Gastrocnemius medialis (tissue), 4 donors: ENCODE data around the gene CD276.

Source experiments
- CTCF ChIP-seq, 5 experiments: fragments of 450-650 bp in 3 of 5; fragments of 200-600 bp in 2 of 5; sonication (generic) in 2 of 5; IDR thresholded peaks in 4 of 5; conservative IDR thresholded peaks in 1 of 5; 1 replicate in 4 of 5; 2 replicates in 1 of 5; pipeline ENCODE4 v1.5.1; 2016 to 2019; ENCODE audit warnings: antibody characterized with exemption in 5 of 5, mild to moderate bottlenecking in 3 of 5, moderate library complexity in 3 of 5
- POLR2A ChIP-seq, 2 donors: fragments of 450-650 bp; IDR thresholded peaks; one replicate each; pipeline ENCODE4 v1.6.1; 2017; ENCODE audit warnings: antibody characterized with exemption in 2 of 2, mild to moderate bottlenecking in 2 of 2, moderate library complexity in 2 of 2

GRCh38 chr15:73727330-73727976, 43.3 kb downstream of the CD276 start:
- TF ChIP-seq CTCF (IDR thresholded peaks at IDR 0.05 in 4 of 5, conservative IDR thresholded peaks at IDR 0.05 in 1 of 5) (no peak), POLR2A (IDR thresholded peaks at IDR 0.05) (no peak)
